GM12878 (cell line): ENCODE results near the gene DNAJB2. TPM values are rescaled to one million over a fixed set of nuclear protein-coding genes. Genes with fewer than 3 reads are reported as not detected.

Experiments used
- ATAC-seq: fragments of 200-7000 bp; cut with Tn5 transposase; 3 replicates; pipeline ENCODE4 v1.9.1; 2020; ENCODE audit warnings: mild to moderate bottlenecking, moderate library complexity
- BruUV-seq: library from RNA; stranded (reverse); fragments of 400-500 nt; replicated peaks from 2 replicates; lab custom pipeline; 2021; lab: Mats Ljungman, UMichigan
- CTCF ChIA-PET: fragments of 300-600 bp; sonication (Branson Sonifier 250); formaldehyde crosslinking; extraction: SDS; loops from one replicate; lab custom pipeline; 2021; ENCODE audit warnings: inconsistent platforms; lab: Yijun Ruan, JAX
- POLR2A ChIA-PET: fragments of 350-600 bp; formaldehyde crosslinking; extraction: SDS; loops from one replicate; lab custom pipeline; 2021; ENCODE audit warnings: inconsistent platforms; lab: Charles Lee
- RAD21 ChIA-PET: fragments of 300-600 bp; sonication (Branson Sonifier 250); formaldehyde crosslinking; loops from one replicate; lab custom pipeline; 2023; ENCODE audit warnings: antibody characterized with exemption; ENCODE audit not compliant: unreplicated experiment; lab: Charles Lee
- SMC1A ChIA-PET: fragments of 300-600 bp; sonication (Branson Sonifier 250); formaldehyde crosslinking; loops from one replicate; lab custom pipeline; 2023; ENCODE audit not compliant: unreplicated experiment, uncharacterized antibody; lab: Charles Lee
- DNase-seq: peaks from one replicate; pipeline ENCODE4 v3.0.0-alpha.2; 2011; ENCODE audit warnings: low read depth, low spot score
- FAIRE-seq: peaks from 3 replicates; lab custom pipeline; 2011; peaks lifted over from hg19 to GRCh38; lab: Jason Lieb, UNC
- H2AFZ ChIP-seq: 2 replicates; pipeline ENCODE4 v1.6.0; 2011; ENCODE audit warnings: low read depth, low read length, control low read depth; ENCODE audit not compliant: control insufficient read depth
- H3K27ac ChIP-seq: 2 replicates; pipeline ENCODE4 v1.5.1; 2011; ENCODE audit warnings: control low read depth; ENCODE audit not compliant: control insufficient read depth, insufficient read depth
- H3K27me3 ChIP-seq, 2 experiments: replicated peaks in 1 of 2; 2 replicates each; pipeline versions ENCODE4 v1.6.0 to v1.6.1; 2011; ENCODE audit warnings: low read length in 1 of 2; ENCODE audit not compliant: control insufficient read depth in 2 of 2, insufficient read depth in 2 of 2
- H3K36me3 ChIP-seq, 2 experiments: 2 replicates each; pipeline ENCODE4 v1.5.1; 2011; ENCODE audit warnings: low read length in 1 of 2; ENCODE audit not compliant: control insufficient read depth in 2 of 2, insufficient read depth in 2 of 2
- H3K4me1 ChIP-seq: 2 replicates; pipeline ENCODE4 v1.6.1; 2011; ENCODE audit warnings: mild to moderate bottlenecking, low read length, moderate library complexity, mixed read lengths; ENCODE audit not compliant: control insufficient read depth, insufficient read depth
- H3K4me2 ChIP-seq: 2 replicates; pipeline ENCODE4 v1.6.0; 2011; ENCODE audit warnings: control low read depth; ENCODE audit not compliant: control insufficient read depth, insufficient read depth
- H3K4me3 ChIP-seq: fragments of 200-600 bp; sonication (generic); 2 replicates; pipeline ENCODE4 v1.5.1; 2016
- H3K79me2 ChIP-seq: 2 replicates; pipeline ENCODE4 v1.6.0; 2011; ENCODE audit warnings: low read length; ENCODE audit not compliant: control insufficient read depth, insufficient read depth
- H3K9ac ChIP-seq: 2 replicates; pipeline ENCODE4 v1.8.0; 2011; ENCODE audit warnings: low read length, control low read depth, mixed read lengths; ENCODE audit not compliant: control insufficient read depth, insufficient read depth
- H3K9me3 ChIP-seq: replicated peaks from 3 replicates; pipeline ENCODE4 v1.5.1; 2011; ENCODE audit warnings: mild to moderate bottlenecking, low read length; ENCODE audit not compliant: control insufficient read depth, insufficient read depth
- H4K20me1 ChIP-seq: 2 replicates; pipeline ENCODE4 v1.6.0; 2011; ENCODE audit not compliant: control insufficient read depth, insufficient read depth
- ATF3 ChIP-seq: IDR thresholded peaks from 2 replicates; pipeline ENCODE4 v1.6.1; 2011; ENCODE audit warnings: low read depth, mild to moderate bottlenecking, low read length, moderate library complexity, borderline replicate concordance; ENCODE audit errors: extremely low read depth
- CBX5 ChIP-seq: sonication (generic); IDR thresholded peaks from 2 replicates; pipeline ENCODE4 v1.6.1; 2016; ENCODE audit warnings: low read depth, moderate library complexity, mild to moderate bottlenecking, inconsistent platforms
- CEBPZ ChIP-seq: fragments of 150-350 bp; IDR thresholded peaks from 2 replicates; pipeline ENCODE4 v1.6.1; 2016; ENCODE audit warnings: low read depth, low read length
- SMC3 ChIP-seq: IDR thresholded peaks from 2 replicates; pipeline ENCODE4 v1.6.1; 2011; ENCODE audit warnings: low read length, improper control_type of control experiment, borderline replicate concordance
- SRF ChIP-seq, 2 experiments: IDR thresholded peaks; 2 replicates each; pipeline ENCODE4 v1.6.1; 2011; ENCODE audit warnings: low read depth in 2 of 2, low read length in 2 of 2, mild to moderate bottlenecking in 1 of 2, moderate library complexity in 1 of 2
- WGBS: methylation state at CpG from one replicate; pipeline ENCODE4 v1.1.6; 2016; ENCODE audit warnings: low lambda C conversion rate; ENCODE audit not compliant: insufficient replicate concordance, insufficient coverage; ENCODE audit errors: missing lambda C conversion rate; 5-methylcytosine and 5-hydroxymethylcytosine counted together
- in situ Hi-C: fragments of 300-500 bp; cut with MboI; formaldehyde crosslinking; loops from 9 replicates; pipeline ENCODE4 v1.14.3; 2018; ENCODE audit warnings: mixed read lengths
- intact Hi-C: fragments of 100-400 bp; cut with micrococcal nuclease; formaldehyde crosslinking; loops from one replicate; pipeline ENCODE4 v1.14.2; 2022; ENCODE audit not compliant: unreplicated experiment
- polyA plus RNA-seq, 11 experiments: library from polyadenylated mRNA; depleted of rRNA in 4 of 11; unstranded in 6 of 11; stranded (reverse) in 5 of 11; fragments of >200 nt; fragmentation: Nextera tagmentation in 4 of 11; fragmentation: Illumina TruSeq in 1 of 11; extraction: Ambion mirVana in 4 of 11; extraction: Trizol in 1 of 11; gene quantifications; 1 replicate in 1 of 11; 2 replicates in 10 of 11; pipeline versions ENCODE4 v1.2.1 to v1.2.3, GENCODE V29; 2011 to 2016; ENCODE audit warnings: inconsistent platforms in 2 of 11, missing spikeins in 2 of 11, low read depth in 1 of 11
- total RNA-seq, 4 experiments: library from RNA; depleted of rRNA in 3 of 4; stranded (reverse); fragments of >200 nt in 3 of 4; fragmentation: Illumina TruSeq in 1 of 4; extraction: Trizol in 1 of 4; gene quantifications; 2 replicates each; pipeline versions ENCODE4 v1.2.1 to v1.2.3, GENCODE V29; 2013 to 2021
- TF ChIP-seq, protein P1 (sequence below): fragments of 450-650 bp; conservative IDR thresholded peaks from 2 replicates; pipeline ENCODE4 v1.6.1; 2017; ENCODE audit warnings: mild to moderate bottlenecking, moderate library complexity
- TF ChIP-seq, protein P2 (sequence below): IDR thresholded peaks from 2 replicates; pipeline ENCODE4 v1.6.1; 2012; ENCODE audit warnings: low read depth, low read length, improper control_type of control experiment
- TF ChIP-seq, protein P3 (sequence below): fragments of 450-650 bp; IDR thresholded peaks from 2 replicates; pipeline ENCODE4 v1.6.1; 2017; ENCODE audit warnings: mild to moderate bottlenecking, moderate library complexity
- TF ChIP-seq, protein P4 (sequence below): fragments of 450-650 bp; IDR thresholded peaks from 2 replicates; pipeline ENCODE4 v1.6.1; 2018; ENCODE audit warnings: mild to moderate bottlenecking, low read depth, moderate library complexity; ENCODE audit not compliant: partially characterized antibody

DNAJB2 gene
- total and polyA plus RNA-seq, 10 of the 15 experiments (the other 5 are each of a cell fraction or from before 2014, with no cell fraction given) = 0.26 to 36.5 (median 12.5) TPM

GRCh38 chr2:219332542-219332941 lies 53.4 kb downstream of the DNAJB2 start, which contains the start of gene RESP18:
TSS of gene RESP18 (minus strand) at chr2:219332744.
- Histone ChIP-seq H3K4me2 (no peak within 1 kb of the TSS), H2AFZ (no peak within 1 kb of the TSS), H3K4me3 (no peak within 1 kb of the TSS), H4K20me1 (no peaks in the 10 kb centered on the region), H3K4me1 (no peaks in the 10 kb centered on the region), H3K27ac (no peak within 1 kb of the TSS), H3K79me2 (no peaks in the 10 kb centered on the region), H3K9me3 (peaks cover 2% of the 10 kb centered on the region; the same call in 1 of the 3 replicates), H3K9ac (no peak within 1 kb of the TSS), H3K36me3 (no peaks in the 10 kb centered on the region), H3K27me3 (peaks cover 0 to 5% of the 10 kb centered on the region in 2 experiments; a peak in 3 of 4 replicates)
- FAIRE-seq (no peak), ATAC-seq (no peak), DNase-seq (no peak)
- POLR2A ChIA-PET = no interaction called here
- BruUV-seq = no TSS peak
- RAD21 ChIA-PET = no interaction called here
- intact Hi-C loops = no loop called here
- in situ Hi-C loops = no loop called here
- CTCF ChIA-PET = no interaction called here
- SMC1A ChIA-PET = no interaction called here
- WGBS = 40% methylated on average over 19 of the region's 24 CpGs
- TF ChIP-seq, protein P1, sequence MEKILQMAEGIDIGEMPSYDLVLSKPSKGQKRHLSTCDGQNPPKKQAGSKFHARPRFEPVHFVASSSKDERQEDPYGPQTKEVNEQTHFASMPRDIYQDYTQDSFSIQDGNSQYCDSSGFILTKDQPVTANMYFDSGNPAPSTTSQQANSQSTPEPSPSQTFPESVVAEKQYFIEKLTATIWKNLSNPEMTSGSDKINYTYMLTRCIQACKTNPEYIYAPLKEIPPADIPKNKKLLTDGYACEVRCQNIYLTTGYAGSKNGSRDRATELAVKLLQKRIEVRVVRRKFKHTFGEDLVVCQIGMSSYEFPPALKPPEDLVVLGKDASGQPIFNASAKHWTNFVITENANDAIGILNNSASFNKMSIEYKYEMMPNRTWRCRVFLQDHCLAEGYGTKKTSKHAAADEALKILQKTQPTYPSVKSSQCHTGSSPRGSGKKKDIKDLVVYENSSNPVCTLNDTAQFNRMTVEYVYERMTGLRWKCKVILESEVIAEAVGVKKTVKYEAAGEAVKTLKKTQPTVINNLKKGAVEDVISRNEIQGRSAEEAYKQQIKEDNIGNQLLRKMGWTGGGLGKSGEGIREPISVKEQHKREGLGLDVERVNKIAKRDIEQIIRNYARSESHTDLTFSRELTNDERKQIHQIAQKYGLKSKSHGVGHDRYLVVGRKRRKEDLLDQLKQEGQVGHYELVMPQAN = no peak
- TF ChIP-seq, protein P2, sequence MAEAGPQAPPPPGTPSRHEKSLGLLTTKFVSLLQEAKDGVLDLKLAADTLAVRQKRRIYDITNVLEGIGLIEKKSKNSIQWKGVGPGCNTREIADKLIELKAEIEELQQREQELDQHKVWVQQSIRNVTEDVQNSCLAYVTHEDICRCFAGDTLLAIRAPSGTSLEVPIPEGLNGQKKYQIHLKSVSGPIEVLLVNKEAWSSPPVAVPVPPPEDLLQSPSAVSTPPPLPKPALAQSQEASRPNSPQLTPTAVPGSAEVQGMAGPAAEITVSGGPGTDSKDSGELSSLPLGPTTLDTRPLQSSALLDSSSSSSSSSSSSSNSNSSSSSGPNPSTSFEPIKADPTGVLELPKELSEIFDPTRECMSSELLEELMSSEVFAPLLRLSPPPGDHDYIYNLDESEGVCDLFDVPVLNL = no peak
- TF ChIP-seq, protein P3, sequence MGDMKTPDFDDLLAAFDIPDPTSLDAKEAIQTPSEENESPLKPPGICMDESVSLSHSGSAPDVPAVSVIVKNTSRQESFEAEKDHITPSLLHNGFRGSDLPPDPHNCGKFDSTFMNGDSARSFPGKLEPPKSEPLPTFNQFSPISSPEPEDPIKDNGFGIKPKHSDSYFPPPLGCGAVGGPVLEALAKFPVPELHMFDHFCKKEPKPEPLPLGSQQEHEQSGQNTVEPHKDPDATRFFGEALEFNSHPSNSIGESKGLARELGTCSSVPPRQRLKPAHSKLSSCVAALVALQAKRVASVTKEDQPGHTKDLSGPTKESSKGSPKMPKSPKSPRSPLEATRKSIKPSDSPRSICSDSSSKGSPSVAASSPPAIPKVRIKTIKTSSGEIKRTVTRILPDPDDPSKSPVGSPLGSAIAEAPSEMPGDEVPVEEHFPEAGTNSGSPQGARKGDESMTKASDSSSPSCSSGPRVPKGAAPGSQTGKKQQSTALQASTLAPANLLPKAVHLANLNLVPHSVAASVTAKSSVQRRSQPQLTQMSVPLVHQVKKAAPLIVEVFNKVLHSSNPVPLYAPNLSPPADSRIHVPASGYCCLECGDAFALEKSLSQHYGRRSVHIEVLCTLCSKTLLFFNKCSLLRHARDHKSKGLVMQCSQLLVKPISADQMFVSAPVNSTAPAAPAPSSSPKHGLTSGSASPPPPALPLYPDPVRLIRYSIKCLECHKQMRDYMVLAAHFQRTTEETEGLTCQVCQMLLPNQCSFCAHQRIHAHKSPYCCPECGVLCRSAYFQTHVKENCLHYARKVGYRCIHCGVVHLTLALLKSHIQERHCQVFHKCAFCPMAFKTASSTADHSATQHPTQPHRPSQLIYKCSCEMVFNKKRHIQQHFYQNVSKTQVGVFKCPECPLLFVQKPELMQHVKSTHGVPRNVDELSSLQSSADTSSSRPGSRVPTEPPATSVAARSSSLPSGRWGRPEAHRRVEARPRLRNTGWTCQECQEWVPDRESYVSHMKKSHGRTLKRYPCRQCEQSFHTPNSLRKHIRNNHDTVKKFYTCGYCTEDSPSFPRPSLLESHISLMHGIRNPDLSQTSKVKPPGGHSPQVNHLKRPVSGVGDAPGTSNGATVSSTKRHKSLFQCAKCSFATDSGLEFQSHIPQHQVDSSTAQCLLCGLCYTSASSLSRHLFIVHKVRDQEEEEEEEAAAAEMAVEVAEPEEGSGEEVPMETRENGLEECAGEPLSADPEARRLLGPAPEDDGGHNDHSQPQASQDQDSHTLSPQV = no peak
- TF ChIP-seq SMC3 = no peak
- no peak for TF ChIP-seq SRF (IDR thresholded peaks at IDR 0.05; ENCODE audit: low read depth in 2 of 2, low read length in 2 of 2)
- TF ChIP-seq, protein P4, sequence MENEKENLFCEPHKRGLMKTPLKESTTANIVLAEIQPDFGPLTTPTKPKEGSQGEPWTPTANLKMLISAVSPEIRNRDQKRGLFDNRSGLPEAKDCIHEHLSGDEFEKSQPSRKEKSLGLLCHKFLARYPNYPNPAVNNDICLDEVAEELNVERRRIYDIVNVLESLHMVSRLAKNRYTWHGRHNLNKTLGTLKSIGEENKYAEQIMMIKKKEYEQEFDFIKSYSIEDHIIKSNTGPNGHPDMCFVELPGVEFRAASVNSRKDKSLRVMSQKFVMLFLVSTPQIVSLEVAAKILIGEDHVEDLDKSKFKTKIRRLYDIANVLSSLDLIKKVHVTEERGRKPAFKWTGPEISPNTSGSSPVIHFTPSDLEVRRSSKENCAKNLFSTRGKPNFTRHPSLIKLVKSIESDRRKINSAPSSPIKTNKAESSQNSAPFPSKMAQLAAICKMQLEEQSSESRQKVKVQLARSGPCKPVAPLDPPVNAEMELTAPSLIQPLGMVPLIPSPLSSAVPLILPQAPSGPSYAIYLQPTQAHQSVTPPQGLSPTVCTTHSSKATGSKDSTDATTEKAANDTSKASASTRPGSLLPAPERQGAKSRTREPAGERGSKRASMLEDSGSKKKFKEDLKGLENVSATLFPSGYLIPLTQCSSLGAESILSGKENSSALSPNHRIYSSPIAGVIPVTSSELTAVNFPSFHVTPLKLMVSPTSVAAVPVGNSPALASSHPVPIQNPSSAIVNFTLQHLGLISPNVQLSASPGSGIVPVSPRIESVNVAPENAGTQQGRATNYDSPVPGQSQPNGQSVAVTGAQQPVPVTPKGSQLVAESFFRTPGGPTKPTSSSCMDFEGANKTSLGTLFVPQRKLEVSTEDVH = no peak
- TF ChIP-seq CEBPZ = no peak
- TF ChIP-seq CBX5 = no peak
- no peak for TF ChIP-seq ATF3
